HEK293 (cell line): ENCODE data around the gene EMC6.

Experiments used
- CTCF ChIA-PET: fragments of 350-600 bp; formaldehyde crosslinking; extraction: SDS; loops from one replicate; lab custom pipeline; 2021; ENCODE audit warnings: antibody characterized with exemption; lab: Yijun Ruan, JAX
- POLR2A ChIA-PET: fragments of 300-600 bp; formaldehyde crosslinking; extraction: SDS; loops from one replicate; lab custom pipeline; 2020; ENCODE audit warnings: antibody characterized with exemption, inconsistent platforms; lab: Yijun Ruan, JAX
- H3K27ac ChIP-seq: fragments of 200-500 bp; sonication (Bioruptor generic); 2 replicates; pipeline ENCODE4 v1.5.1; 2014; ENCODE audit warnings: low read depth, low read length, control low read depth, inconsistent platforms; ENCODE audit errors: extremely low read depth
- H3K36me3 ChIP-seq, 2 experiments: fragments of 200-500 bp in 1 of 2; sonication (Bioruptor generic) in 1 of 2; 1 replicate in 1 of 2; 2 replicates in 1 of 2; pipeline ENCODE4 v1.5.1; 2014 to 2017; ENCODE audit warnings: inconsistent platforms in 2 of 2, low read length in 2 of 2; ENCODE audit not compliant: control insufficient read depth in 2 of 2, insufficient read depth in 1 of 2
- H3K4me1 ChIP-seq: fragments of 200-500 bp; sonication (Bioruptor generic); 2 replicates; pipeline ENCODE4 v1.5.1; 2014; ENCODE audit warnings: mild to moderate bottlenecking, low read length, inconsistent platforms; ENCODE audit not compliant: control insufficient read depth, insufficient read depth
- H3K4me3 ChIP-seq: 2 replicates; pipeline ENCODE4 v1.5.1; 2011; ENCODE audit warnings: low read depth, mild to moderate bottlenecking, control low read depth, low read length, moderate library complexity
- H3K9me3 ChIP-seq: fragments of 200-500 bp; sonication (Bioruptor generic); 2 replicates; pipeline ENCODE4 v1.5.1; 2014; ENCODE audit warnings: low read depth, low read length, inconsistent platforms; ENCODE audit not compliant: control insufficient read depth, insufficient read depth
- GLI2 ChIP-seq: fragments of 450-650 bp; formaldehyde crosslinking; IDR thresholded peaks from 2 replicates; pipeline ENCODE4; 2017; ENCODE audit warnings: missing biosample characterization, missing genetic modification characterization, low read depth, borderline replicate concordance
- KLF7 ChIP-seq: fragments of 450-650 bp; formaldehyde crosslinking; IDR thresholded peaks from 2 replicates; pipeline ENCODE4 v1.5.1; 2016; ENCODE audit warnings: missing biosample characterization, missing genetic modification characterization, borderline replicate concordance
- KLF8 ChIP-seq: fragments of 450-650 bp; formaldehyde crosslinking; IDR thresholded peaks from 2 replicates; pipeline ENCODE4 v1.5.1; 2016; ENCODE audit warnings: missing biosample characterization, missing genetic modification characterization
- MZF1 ChIP-seq: fragments of 450-650 bp; formaldehyde crosslinking; IDR thresholded peaks from 2 replicates; pipeline ENCODE4 v1.5.1; 2017; ENCODE audit warnings: missing biosample characterization, missing genetic modification characterization, borderline replicate concordance
- SCRT2 ChIP-seq: fragments of 450-650 bp; formaldehyde crosslinking; IDR thresholded peaks from 2 replicates; pipeline ENCODE4 v1.5.1; 2016; ENCODE audit warnings: missing biosample characterization, missing genetic modification characterization
- TCF7L2 ChIP-seq: IDR thresholded peaks from 2 replicates; pipeline ENCODE4 v1.6.1; 2011; ENCODE audit warnings: low read depth, mild to moderate bottlenecking, inconsistent platforms, low read length, moderate library complexity, borderline replicate concordance
- YY2 ChIP-seq: fragments of 450-650 bp; formaldehyde crosslinking; IDR thresholded peaks from 2 replicates; pipeline ENCODE4 v1.5.1; 2016; ENCODE audit warnings: missing biosample characterization, missing genetic modification characterization
- ZNF2 ChIP-seq: fragments of 450-650 bp; formaldehyde crosslinking; IDR thresholded peaks from 2 replicates; pipeline ENCODE4 v1.5.1; 2016; ENCODE audit warnings: missing biosample characterization, missing genetic modification characterization
- ZNF223 ChIP-seq: fragments of 450-650 bp; formaldehyde crosslinking; IDR thresholded peaks from 2 replicates; pipeline ENCODE4 v1.5.1; 2016; ENCODE audit warnings: missing biosample characterization, missing genetic modification characterization
- ZNF416 ChIP-seq: fragments of 450-650 bp; formaldehyde crosslinking; IDR thresholded peaks from 2 replicates; pipeline ENCODE4 v1.5.1; 2016; ENCODE audit warnings: missing biosample characterization, missing genetic modification characterization
- ZNF48 ChIP-seq: fragments of 450-650 bp; formaldehyde crosslinking; IDR thresholded peaks from 2 replicates; pipeline ENCODE4 v1.5.1; 2016; ENCODE audit warnings: missing biosample characterization, missing genetic modification characterization
- ZNF585B ChIP-seq: fragments of 450-650 bp; formaldehyde crosslinking; IDR thresholded peaks from 2 replicates; pipeline ENCODE4 v1.5.1; 2016; ENCODE audit warnings: missing biosample characterization, missing genetic modification characterization
- ZNF624 ChIP-seq: fragments of 450-650 bp; formaldehyde crosslinking; IDR thresholded peaks from 2 replicates; pipeline ENCODE4 v1.5.1; 2017; ENCODE audit warnings: missing biosample characterization, missing genetic modification characterization
- ZNF768 ChIP-seq: fragments of 450-650 bp; formaldehyde crosslinking; IDR thresholded peaks from 2 replicates; pipeline ENCODE4 v1.5.1; 2018; ENCODE audit warnings: missing biosample characterization, mild to moderate bottlenecking, missing genetic modification characterization
- ZNF837 ChIP-seq: fragments of 450-650 bp; formaldehyde crosslinking; IDR thresholded peaks from 2 replicates; pipeline ENCODE4 v1.5.1; 2016; ENCODE audit warnings: missing biosample characterization, missing genetic modification characterization
- ZSCAN30 ChIP-seq: fragments of 450-650 bp; IDR thresholded peaks from 2 replicates; pipeline ENCODE4 v1.5.1; 2018; ENCODE audit warnings: missing biosample characterization, mild to moderate bottlenecking, missing genetic modification characterization, moderate library complexity
- TF ChIP-seq, protein P1 (sequence below): fragments of 450-650 bp; formaldehyde crosslinking; IDR thresholded peaks from 2 replicates; pipeline ENCODE4 v1.5.1; 2017; ENCODE audit warnings: missing biosample characterization, missing genetic modification characterization
- TF ChIP-seq, protein P2 (sequence below): fragments of 450-650 bp; formaldehyde crosslinking; IDR thresholded peaks from 2 replicates; pipeline ENCODE4 v1.5.1; 2016; ENCODE audit warnings: missing biosample characterization, missing genetic modification characterization
- TF ChIP-seq, protein P3 (sequence below): IDR thresholded peaks from 2 replicates; pipeline ENCODE4 v1.6.1; 2011; ENCODE audit warnings: mild to moderate bottlenecking, low read depth, low read length, borderline replicate concordance
- TF ChIP-seq, protein P4 (sequence below): fragments of 450-650 bp; formaldehyde crosslinking; IDR thresholded peaks from 2 replicates; pipeline ENCODE4 v1.5.1; 2016; ENCODE audit warnings: missing biosample characterization, missing genetic modification characterization
- TF ChIP-seq, protein P5 (sequence below): fragments of 450-650 bp; formaldehyde crosslinking; IDR thresholded peaks from 2 replicates; pipeline ENCODE4 v1.5.1; 2016; ENCODE audit warnings: missing biosample characterization, missing genetic modification characterization
- TF ChIP-seq, protein P6 (sequence below): sonication (generic); formaldehyde crosslinking; IDR thresholded peaks from 2 replicates; pipeline ENCODE4 v1.8.1; 2022; ENCODE audit warnings: mild to moderate bottlenecking, moderate library complexity, missing genetic modification reagents

Gene EMC6

DNA sequence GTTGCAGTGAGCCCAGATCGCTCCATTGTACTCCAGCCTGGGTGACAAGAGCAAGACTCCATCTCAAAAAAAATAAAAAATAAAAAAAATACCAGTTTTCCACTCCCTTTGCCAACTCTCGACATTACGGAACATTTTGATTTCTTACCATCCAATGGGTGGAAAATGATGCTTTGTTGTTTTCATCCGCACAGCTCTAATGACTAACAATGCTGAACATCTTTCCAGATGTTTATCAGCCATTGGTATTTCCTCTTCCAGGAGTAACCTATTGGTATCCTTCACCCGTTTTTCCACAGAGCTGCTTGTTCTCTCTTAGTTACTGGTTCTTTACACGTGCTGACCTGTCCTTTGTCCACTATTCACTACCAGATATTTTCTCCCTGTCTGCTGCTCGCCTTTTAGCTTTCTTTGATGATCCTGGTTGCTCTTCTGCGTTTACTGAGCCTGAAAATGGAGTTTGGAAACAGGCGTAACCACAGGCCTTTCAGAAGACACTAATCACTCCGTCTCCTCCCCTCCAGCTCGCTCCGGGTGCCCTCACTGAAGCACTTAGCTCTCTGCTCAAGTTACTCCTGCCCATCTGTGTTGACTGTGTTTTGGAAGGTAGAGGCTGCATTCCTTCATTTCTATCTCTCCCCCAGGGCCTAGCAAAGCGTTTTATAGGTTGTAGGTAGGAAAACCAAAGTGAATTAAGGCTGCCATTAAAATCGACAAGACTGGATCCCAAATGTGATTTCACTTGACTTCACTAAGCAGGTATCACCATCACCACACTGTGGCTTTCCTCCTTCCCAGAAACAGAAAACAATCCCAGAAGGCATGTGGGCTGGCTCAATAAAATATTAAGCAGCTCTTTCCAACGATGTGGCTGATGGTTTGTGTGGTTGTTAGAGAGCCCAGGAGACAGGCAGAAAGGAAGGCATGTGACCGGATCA, 41.5 kb upstream of the EMC6 start:
- H3K9me3 ChIP-seq = no peaks in the 10 kb centered on the region

DNA sequence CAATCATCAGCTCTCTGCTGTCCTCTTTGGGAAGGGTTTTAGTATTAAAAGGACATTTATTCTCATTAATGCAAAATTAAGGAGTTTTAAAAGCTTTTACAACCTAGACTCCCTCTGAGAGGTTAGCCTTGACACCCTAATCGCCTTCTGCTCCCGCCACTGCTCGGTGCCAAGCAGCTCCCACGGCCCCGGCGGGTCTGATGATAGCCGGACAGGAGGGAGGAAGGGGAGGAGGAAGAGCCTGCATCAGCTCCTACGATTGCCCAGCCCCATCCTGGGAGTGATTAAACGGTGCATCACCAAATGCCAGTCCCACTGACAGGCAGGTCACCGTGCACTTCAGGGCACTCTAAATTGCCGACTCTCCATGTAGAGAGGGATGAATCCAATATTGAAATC, 40.8 kb upstream of the EMC6 start:
- Histone ChIP-seq H3K4me1 (no peaks in the 10 kb centered on the region), H3K27ac (no peak overlapping the region), H3K9me3 (no peaks in the 10 kb centered on the region), H3K4me3 (no peak overlapping the region), H3K36me3 (peaks cover 43 to 78% of the 10 kb centered on the region in 2 experiments)
- POLR2A ChIA-PET = interaction anchor here (1.6 kb wide), 1 partner anchor 9 kb away, joined by 11 read pairs; the partner anchor contains the start of genes CTNS and SHPK
- CTCF ChIA-PET = no interaction called here
- no peak for TF ChIP-seq KLF8
- TF ChIP-seq ZNF768 (tag by site-specific recombination) = no peak
- TF ChIP-seq, protein P1, sequence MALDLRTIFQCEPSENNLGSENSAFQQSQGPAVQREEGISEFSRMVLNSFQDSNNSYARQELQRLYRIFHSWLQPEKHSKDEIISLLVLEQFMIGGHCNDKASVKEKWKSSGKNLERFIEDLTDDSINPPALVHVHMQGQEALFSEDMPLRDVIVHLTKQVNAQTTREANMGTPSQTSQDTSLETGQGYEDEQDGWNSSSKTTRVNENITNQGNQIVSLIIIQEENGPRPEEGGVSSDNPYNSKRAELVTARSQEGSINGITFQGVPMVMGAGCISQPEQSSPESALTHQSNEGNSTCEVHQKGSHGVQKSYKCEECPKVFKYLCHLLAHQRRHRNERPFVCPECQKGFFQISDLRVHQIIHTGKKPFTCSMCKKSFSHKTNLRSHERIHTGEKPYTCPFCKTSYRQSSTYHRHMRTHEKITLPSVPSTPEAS = no peak
- TF ChIP-seq, protein P2, sequence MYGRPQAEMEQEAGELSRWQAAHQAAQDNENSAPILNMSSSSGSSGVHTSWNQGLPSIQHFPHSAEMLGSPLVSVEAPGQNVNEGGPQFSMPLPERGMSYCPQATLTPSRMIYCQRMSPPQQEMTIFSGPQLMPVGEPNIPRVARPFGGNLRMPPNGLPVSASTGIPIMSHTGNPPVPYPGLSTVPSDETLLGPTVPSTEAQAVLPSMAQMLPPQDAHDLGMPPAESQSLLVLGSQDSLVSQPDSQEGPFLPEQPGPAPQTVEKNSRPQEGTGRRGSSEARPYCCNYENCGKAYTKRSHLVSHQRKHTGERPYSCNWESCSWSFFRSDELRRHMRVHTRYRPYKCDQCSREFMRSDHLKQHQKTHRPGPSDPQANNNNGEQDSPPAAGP (tag by site-specific recombination) = no peak
- no peak for TF ChIP-seq SCRT2
- TF ChIP-seq, protein P3, sequence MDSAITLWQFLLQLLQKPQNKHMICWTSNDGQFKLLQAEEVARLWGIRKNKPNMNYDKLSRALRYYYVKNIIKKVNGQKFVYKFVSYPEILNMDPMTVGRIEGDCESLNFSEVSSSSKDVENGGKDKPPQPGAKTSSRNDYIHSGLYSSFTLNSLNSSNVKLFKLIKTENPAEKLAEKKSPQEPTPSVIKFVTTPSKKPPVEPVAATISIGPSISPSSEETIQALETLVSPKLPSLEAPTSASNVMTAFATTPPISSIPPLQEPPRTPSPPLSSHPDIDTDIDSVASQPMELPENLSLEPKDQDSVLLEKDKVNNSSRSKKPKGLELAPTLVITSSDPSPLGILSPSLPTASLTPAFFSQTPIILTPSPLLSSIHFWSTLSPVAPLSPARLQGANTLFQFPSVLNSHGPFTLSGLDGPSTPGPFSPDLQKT = no peak
- TF ChIP-seq MZF1 (tag by site-specific recombination) = no peak
- TF ChIP-seq TCF7L2 = no peak
- no peak for TF ChIP-seq ZNF416 (tag by site-specific recombination)

More for the DNA sequence above, 41.5 kb upstream of the EMC6 start:
- Histone ChIP-seq H3K36me3 (peaks cover 50 to 80% of the 10 kb centered on the region in 2 experiments), H3K27ac (no peak overlapping the region), H3K4me1 (no peaks in the 10 kb centered on the region), H3K4me3 (no peak overlapping the region)
- POLR2A ChIA-PET = interaction anchor here (1.6 kb wide), 1 partner anchor 10 kb away, joined by 11 read pairs; the partner anchor contains the start of genes CTNS and SHPK
- CTCF ChIA-PET = interaction anchor here (1.3 kb wide), 1 partner anchor 217 kb away, joined by 3 read pairs; no protein-coding TSS in a partner anchor
- no peak for TF ChIP-seq ZNF48 (tag by site-specific recombination)
- TF ChIP-seq KLF7 (tag by site-specific recombination) = no peak
- no peak for TF ChIP-seq ZNF624 (tag by site-specific recombination)
- no peak for TF ChIP-seq ZNF837
- TF ChIP-seq YY2 (tag by site-specific recombination) = no peak
- no peak for TF ChIP-seq ZNF223 (tag by site-specific recombination)
- TF ChIP-seq, protein P4, sequence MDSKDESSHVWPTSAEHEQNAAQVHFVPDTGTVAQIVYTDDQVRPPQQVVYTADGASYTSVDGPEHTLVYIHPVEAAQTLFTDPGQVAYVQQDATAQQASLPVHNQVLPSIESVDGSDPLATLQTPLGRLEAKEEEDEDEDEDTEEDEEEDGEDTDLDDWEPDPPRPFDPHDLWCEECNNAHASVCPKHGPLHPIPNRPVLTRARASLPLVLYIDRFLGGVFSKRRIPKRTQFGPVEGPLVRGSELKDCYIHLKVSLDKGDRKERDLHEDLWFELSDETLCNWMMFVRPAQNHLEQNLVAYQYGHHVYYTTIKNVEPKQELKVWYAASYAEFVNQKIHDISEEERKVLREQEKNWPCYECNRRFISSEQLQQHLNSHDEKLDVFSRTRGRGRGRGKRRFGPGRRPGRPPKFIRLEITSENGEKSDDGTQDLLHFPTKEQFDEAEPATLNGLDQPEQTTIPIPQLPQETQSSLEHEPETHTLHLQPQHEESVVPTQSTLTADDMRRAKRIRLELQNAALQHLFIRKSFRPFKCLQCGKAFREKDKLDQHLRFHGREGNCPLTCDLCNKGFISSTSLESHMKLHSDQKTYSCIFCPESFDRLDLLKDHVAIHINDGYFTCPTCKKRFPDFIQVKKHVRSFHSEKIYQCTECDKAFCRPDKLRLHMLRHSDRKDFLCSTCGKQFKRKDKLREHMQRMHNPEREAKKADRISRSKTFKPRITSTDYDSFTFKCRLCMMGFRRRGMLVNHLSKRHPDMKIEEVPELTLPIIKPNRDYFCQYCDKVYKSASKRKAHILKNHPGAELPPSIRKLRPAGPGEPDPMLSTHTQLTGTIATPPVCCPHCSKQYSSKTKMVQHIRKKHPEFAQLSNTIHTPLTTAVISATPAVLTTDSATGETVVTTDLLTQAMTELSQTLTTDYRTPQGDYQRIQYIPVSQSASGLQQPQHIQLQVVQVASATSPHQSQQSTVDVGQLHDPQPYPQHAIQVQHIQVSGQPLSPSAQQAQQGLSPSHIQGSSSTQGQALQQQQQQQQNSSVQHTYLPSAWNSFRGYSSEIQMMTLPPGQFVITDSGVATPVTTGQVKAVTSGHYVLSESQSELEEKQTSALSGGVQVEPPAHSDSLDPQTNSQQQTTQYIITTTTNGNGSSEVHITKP (tag by site-specific recombination) = no peak
- TF ChIP-seq GLI2 (tag by site-specific recombination) = no peak
- no peak for TF ChIP-seq ZNF585B (tag by site-specific recombination)
- TF ChIP-seq, protein P5, sequence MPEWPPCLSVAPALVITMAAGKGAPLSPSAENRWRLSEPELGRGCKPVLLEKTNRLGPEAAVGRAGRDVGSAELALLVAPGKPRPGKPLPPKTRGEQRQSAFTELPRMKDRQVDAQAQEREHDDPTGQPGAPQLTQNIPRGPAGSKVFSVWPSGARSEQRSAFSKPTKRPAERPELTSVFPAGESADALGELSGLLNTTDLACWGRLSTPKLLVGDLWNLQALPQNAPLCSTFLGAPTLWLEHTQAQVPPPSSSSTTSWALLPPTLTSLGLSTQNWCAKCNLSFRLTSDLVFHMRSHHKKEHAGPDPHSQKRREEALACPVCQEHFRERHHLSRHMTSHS (tag by site-specific recombination) = no peak
- no peak for TF ChIP-seq ZNF2 (tag by site-specific recombination)
- TF ChIP-seq, protein P6, sequence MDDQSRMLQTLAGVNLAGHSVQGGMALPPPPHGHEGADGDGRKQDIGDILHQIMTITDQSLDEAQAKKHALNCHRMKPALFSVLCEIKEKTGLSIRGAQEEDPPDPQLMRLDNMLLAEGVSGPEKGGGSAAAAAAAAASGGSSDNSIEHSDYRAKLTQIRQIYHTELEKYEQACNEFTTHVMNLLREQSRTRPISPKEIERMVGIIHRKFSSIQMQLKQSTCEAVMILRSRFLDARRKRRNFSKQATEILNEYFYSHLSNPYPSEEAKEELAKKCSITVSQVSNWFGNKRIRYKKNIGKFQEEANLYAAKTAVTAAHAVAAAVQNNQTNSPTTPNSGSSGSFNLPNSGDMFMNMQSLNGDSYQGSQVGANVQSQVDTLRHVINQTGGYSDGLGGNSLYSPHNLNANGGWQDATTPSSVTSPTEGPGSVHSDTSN = no peak
- no peak for TF ChIP-seq ZSCAN30
